ENCODE measurements around the gene DYRK3. TPM values are rescaled to one million over a fixed set of nuclear protein-coding genes. Genes with fewer than 3 reads are reported as not detected.

The DYRK3 gene
- total and polyA plus RNA-seq, 2 of the 13 experiments (the other 11 are each of a cell fraction or from before 2014, with no cell fraction given) = 0.48 to 2.8 TPM

DNA sequence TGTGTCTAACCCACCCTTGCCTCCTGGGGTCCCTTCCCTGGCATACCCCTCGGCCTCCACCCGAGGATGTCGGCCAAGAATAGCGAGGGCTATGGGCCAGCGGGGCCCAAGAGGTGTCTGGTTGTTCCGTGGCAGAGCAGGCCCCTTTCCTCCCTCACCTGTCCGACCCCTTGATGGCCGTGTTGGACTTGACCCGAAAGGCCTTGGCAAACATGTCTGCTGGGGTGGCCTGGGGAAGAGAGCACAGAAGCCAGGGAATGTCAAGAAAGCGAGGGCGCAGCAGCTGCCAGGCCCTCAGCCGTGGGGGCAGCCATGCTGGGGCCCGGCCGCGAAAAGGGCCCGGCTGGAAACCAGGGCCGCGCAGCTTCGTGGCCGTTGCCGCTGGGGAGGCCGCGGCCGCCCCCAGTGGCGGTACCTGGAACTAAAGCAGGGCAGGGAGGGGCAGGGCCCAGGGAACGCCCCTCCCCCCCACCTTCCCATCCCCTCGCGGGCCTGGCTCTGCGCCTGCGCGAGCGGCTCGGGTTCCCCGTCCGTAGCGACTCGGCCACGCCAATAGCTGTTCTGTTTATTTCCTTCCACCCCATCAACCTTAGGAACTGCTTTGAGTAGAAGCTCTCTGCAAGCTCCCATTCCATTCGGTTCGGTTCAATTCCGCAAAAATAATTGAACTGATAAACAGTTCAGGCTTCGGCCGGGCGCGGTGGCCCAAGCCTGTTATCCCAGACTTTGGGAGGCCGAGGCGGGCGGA is 23.0 kb upstream of the DYRK3 start, which contains the start of gene EIF2D (continued):
- TF ChIP-seq ZNF839 (CRISPR knock-in tag; IDR thresholded peaks at IDR 0.05; ENCODE audit: borderline replicate concordance) (peak; percentile 77; the same call in 1 of the 2 replicates), ZNF556 (CRISPR knock-in tag; IDR thresholded peaks at IDR 0.05; ENCODE audit: borderline replicate concordance) (peak; percentile 99), YEATS2 (CRISPR knock-in tag; IDR thresholded peaks at IDR 0.05; ENCODE audit: borderline replicate concordance) (peak; percentile 98), SETDB1 (CRISPR knock-in tag; IDR thresholded peaks at IDR 0.05; ENCODE audit: borderline replicate concordance) (no peak), NCOA1 (CRISPR knock-in tag; IDR thresholded peaks at IDR 0.05) (no peak), PAX8 (CRISPR knock-in tag; IDR thresholded peaks at IDR 0.05; ENCODE audit: borderline replicate concordance) (no peak), CCDC6 (CRISPR knock-in tag; IDR thresholded peaks at IDR 0.05) (peak; percentile 62; the same call in 1 of the 2 replicates), ZFP37 (CRISPR knock-in tag; IDR thresholded peaks at IDR 0.05; ENCODE audit: borderline replicate concordance) (peak; percentile 88; the same call in 1 of the 2 replicates), ZNF577 (CRISPR knock-in tag; IDR thresholded peaks at IDR 0.05; ENCODE audit: borderline replicate concordance, low read depth) (no peak), FOXA3 (CRISPR knock-in tag; IDR thresholded peaks at IDR 0.05) (peak; percentile 84), POLR2G (IDR thresholded peaks at IDR 0.05; ENCODE audit: low read depth, low read length) (peak; percentile 96), ZFP91 (CRISPR knock-in tag; IDR thresholded peaks at IDR 0.05; ENCODE audit: borderline replicate concordance) (peak; percentile 97), ZNF570 (CRISPR knock-in tag; IDR thresholded peaks at IDR 0.05; ENCODE audit: borderline replicate concordance) (no peak), PBX3 (CRISPR knock-in tag; IDR thresholded peaks at IDR 0.05; ENCODE audit: borderline replicate concordance) (peak; percentile 75; the same call in 1 of the 2 replicates), ZNF562 (CRISPR knock-in tag; IDR thresholded peaks at IDR 0.05; ENCODE audit: borderline replicate concordance) (no peak), SMAD3 (CRISPR knock-in tag; IDR thresholded peaks at IDR 0.05) (peak; percentile 94; the same call in 1 of the 2 replicates), ZNF891 (CRISPR knock-in tag; IDR thresholded peaks at IDR 0.05) (0 out of 2 replicates have a peak, but pooled peaks have one; percentile 91), GABPB1 (CRISPR knock-in tag; IDR thresholded peaks at IDR 0.05) (peak; percentile 96), ATRX (CRISPR knock-in tag; IDR thresholded peaks at IDR 0.05; ENCODE audit: borderline replicate concordance) (no peak)
- TF ChIP-seq, protein P1, sequence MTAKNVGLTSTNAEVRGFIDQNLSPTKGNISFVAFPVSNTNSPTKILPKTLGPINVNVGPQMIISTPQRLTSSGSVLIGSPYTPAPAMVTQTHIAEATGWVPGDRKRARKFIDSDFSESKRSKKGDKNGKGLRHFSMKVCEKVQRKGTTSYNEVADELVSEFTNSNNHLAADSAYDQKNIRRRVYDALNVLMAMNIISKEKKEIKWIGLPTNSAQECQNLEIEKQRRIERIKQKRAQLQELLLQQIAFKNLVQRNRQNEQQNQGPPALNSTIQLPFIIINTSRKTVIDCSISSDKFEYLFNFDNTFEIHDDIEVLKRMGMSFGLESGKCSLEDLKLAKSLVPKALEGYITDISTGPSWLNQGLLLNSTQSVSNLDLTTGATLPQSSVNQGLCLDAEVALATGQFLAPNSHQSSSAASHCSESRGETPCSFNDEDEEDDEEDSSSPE (CRISPR knock-in tag; IDR thresholded peaks at IDR 0.05) = peak; percentile 80
- TF ChIP-seq, protein P2, sequence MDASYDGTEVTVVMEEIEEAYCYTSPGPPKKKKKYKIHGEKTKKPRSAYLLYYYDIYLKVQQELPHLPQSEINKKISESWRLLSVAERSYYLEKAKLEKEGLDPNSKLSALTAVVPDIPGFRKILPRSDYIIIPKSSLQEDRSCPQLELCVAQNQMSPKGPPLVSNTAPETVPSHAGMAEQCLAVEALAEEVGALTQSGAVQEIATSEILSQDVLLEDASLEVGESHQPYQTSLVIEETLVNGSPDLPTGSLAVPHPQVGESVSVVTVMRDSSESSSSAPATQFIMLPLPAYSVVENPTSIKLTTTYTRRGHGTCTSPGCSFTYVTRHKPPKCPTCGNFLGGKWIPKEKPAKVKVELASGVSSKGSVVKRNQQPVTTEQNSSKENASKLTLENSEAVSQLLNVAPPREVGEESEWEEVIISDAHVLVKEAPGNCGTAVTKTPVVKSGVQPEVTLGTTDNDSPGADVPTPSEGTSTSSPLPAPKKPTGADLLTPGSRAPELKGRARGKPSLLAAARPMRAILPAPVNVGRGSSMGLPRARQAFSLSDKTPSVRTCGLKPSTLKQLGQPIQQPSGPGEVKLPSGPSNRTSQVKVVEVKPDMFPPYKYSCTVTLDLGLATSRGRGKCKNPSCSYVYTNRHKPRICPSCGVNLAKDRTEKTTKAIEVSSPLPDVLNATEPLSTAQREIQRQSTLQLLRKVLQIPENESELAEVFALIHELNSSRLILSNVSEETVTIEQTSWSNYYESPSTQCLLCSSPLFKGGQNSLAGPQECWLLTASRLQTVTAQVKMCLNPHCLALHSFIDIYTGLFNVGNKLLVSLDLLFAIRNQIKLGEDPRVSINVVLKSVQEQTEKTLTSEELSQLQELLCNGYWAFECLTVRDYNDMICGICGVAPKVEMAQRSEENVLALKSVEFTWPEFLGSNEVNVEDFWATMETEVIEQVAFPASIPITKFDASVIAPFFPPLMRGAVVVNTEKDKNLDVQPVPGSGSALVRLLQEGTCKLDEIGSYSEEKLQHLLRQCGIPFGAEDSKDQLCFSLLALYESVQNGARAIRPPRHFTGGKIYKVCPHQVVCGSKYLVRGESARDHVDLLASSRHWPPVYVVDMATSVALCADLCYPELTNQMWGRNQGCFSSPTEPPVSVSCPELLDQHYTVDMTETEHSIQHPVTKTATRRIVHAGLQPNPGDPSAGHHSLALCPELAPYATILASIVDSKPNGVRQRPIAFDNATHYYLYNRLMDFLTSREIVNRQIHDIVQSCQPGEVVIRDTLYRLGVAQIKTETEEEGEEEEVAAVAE (CRISPR knock-in tag; IDR thresholded peaks at IDR 0.05; ENCODE audit: borderline replicate concordance) = peak; percentile 89
